ENCODE data around the gene DACH1.

DACH1 gene

DNA sequence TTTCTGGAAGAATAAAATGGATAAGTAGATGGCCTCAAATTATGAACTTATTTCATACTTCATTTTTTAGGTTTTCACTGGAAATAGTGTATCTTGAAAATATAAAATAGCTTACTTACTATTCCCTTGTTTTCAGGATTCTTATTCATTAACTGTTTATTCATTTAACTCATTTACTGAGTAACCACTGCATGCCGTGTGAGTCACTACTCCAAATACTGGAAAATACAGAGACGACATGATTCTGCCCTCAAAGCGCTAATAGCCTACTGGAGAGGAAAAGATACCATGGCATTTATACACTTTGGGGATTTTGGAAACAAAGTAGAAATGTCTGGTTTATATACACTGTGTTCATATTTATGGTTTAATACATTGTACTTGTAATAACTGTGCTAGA lies 270.9 kb downstream of the DACH1 start:
- no peaks in the 10 kb centered on the region for H3K4me1 ChIP-seq (ENCODE audit: control insufficient read depth, insufficient read depth, low read length)
- H3K4me2 ChIP-seq (ENCODE audit: low read length) = no peak overlapping the region
- no peaks in the 10 kb centered on the region for H3K9me3 ChIP-seq (replicated peaks; ENCODE audit: low read length)
- no peak overlapping the region for H3K4me3 ChIP-seq (ENCODE audit: low read length)
- no peaks in the 10 kb centered on the region for H3K27me3 ChIP-seq (ENCODE audit: control insufficient read depth, insufficient read depth, low read length)
- H3K36me3 ChIP-seq (ENCODE audit: insufficient read depth, low read length) = no peaks in the 10 kb centered on the region
- H3K9ac ChIP-seq (ENCODE audit: low read depth, low read length) = no peak overlapping the region

DNA sequence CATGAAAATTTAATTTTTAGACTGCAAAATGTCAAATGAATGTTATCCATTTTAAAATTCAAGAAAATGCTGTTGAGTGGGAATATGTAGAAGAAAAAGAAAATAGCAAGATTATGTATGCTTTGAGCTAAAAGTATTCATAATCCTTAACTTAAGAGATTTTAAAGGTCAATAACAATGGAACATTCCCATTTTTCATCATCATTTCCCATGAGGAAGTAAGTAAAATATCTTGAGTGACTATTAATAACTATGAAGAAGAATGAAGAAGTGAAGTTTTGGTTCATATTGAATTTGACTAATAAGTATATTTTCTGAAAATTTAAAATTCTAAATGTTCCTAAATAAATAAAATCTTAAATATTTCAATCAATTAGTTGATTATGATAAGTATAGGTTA lies 273.4 kb downstream of the DACH1 start:
- Histone ChIP-seq H3K4me1 (ENCODE audit: control insufficient read depth, insufficient read depth, low read length) (no peaks in the 10 kb centered on the region), H3K27me3 (ENCODE audit: control insufficient read depth, insufficient read depth, low read length) (no peaks in the 10 kb centered on the region), H3K9ac (ENCODE audit: low read depth, low read length) (no peak overlapping the region), H3K9me3 (replicated peaks; ENCODE audit: low read length) (no peaks in the 10 kb centered on the region), H3K36me3 (ENCODE audit: insufficient read depth, low read length) (no peaks in the 10 kb centered on the region), H3K4me2 (ENCODE audit: low read length) (no peak overlapping the region), H3K4me3 (ENCODE audit: low read length) (no peak overlapping the region)

DNA sequence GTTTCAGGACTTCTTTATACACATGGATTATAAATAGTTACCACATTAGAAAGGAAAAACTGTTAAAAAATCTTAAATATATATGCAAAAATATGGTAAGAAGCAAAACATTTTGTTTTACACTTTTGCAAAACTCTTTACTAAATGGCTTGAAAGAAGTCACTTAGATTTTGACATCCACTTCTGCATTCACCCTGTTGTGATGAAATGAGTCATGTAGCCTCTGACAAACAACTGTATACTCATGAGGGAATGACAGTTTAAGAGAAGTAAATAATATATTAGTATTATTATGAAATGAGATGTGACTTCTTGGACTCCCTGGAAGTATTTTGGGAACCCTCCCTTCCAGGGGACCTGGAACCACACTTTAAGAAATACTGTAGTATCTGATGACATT lies 275.6 kb downstream of the DACH1 start:
- Histone ChIP-seq H3K9ac (ENCODE audit: low read depth, low read length) (no peak overlapping the region), H3K4me3 (ENCODE audit: low read length) (no peak overlapping the region), H3K4me2 (ENCODE audit: low read length) (no peak overlapping the region), H3K27me3 (ENCODE audit: control insufficient read depth, insufficient read depth, low read length) (no peaks in the 10 kb centered on the region), H3K4me1 (ENCODE audit: control insufficient read depth, insufficient read depth, low read length) (no peaks in the 10 kb centered on the region), H3K36me3 (ENCODE audit: insufficient read depth, low read length) (no peaks in the 10 kb centered on the region), H3K9me3 (replicated peaks; ENCODE audit: low read length) (no peaks in the 10 kb centered on the region)

DNA sequence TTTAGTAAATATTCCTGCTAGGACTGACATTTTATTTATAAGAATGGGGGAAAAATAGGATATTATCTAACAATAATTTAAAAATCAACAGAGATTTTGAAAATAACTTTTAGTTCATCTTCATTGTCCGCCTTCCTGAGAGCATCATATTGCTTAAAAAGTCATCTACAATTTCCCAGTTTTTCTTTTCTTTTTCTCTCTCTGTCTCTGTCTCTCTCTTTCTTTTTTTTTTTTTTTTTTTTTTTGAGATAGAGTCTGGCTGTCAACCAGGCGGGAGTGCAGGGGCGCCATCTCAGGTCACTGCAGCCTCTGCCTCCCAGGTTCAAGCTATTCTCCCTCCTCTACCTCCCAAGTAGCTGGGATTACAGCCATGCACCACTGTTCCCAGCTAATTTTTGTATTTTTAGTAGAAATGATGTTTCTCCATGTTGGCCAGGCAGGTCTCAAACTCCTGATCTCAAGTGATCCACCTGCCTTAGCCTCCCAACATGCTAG lies 276.3 kb downstream of the DACH1 start:
- Histone ChIP-seq H3K4me1 (ENCODE audit: control insufficient read depth, insufficient read depth, low read length) (no peaks in the 10 kb centered on the region), H3K9me3 (replicated peaks; ENCODE audit: low read length) (no peaks in the 10 kb centered on the region), H3K9ac (ENCODE audit: low read depth, low read length) (no peak overlapping the region), H3K4me2 (ENCODE audit: low read length) (no peak overlapping the region), H3K27me3 (ENCODE audit: control insufficient read depth, insufficient read depth, low read length) (no peaks in the 10 kb centered on the region), H3K36me3 (ENCODE audit: insufficient read depth, low read length) (no peaks in the 10 kb centered on the region), H3K4me3 (ENCODE audit: low read length) (no peak overlapping the region)

DNA sequence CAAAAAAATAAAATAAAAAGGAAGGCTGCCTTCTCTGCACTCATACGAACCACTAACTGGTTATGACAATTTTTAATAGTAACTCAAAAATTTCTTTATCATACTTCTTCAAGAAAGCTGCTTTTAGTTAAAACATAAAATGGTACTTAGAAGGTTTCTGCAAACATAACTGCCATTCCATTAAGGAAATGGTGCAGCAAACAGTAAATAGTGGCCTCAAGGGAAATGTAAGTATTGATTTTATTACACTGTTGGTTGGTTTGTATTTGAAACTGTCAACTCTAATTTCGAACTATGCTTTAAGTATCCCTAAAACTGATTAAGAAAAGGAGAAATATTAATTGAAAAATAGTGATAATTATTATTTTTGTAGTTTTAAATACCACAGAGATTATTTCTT lies 278.0 kb downstream of the DACH1 start:
- H3K4me1 ChIP-seq (ENCODE audit: control insufficient read depth, insufficient read depth, low read length) = no peaks in the 10 kb centered on the region
- no peak overlapping the region for H3K9ac ChIP-seq (ENCODE audit: low read depth, low read length)
- no peaks in the 10 kb centered on the region for H3K27me3 ChIP-seq (ENCODE audit: control insufficient read depth, insufficient read depth, low read length)
- no peak overlapping the region for H3K4me3 ChIP-seq (ENCODE audit: low read length)
- H3K9me3 ChIP-seq (replicated peaks; ENCODE audit: low read length) = no peaks in the 10 kb centered on the region
- H3K36me3 ChIP-seq (ENCODE audit: insufficient read depth, low read length) = no peaks in the 10 kb centered on the region
- no peak overlapping the region for H3K4me2 ChIP-seq (ENCODE audit: low read length)

DNA sequence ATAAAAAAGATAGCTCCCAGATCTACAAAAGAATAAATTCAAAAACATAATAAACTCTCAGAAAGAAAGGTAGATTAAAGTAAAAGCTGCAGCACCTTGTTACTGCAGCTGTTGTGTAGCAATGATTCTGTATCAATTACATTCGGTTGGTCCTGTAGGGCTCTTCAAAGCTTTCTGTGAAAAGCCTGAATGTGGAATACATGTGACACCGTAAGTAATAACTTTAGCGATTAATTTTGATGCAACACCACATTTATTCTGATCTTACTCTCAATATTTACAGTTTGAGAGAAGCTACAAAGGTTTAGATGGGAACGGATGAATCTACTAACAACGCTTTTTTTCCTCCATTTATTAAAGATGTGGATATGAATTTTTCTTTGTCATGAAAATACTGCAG lies 279.2 kb downstream of the DACH1 start:
- Histone ChIP-seq H3K4me3 (ENCODE audit: low read length) (no peak overlapping the region), H3K9me3 (replicated peaks; ENCODE audit: low read length) (no peaks in the 10 kb centered on the region), H3K36me3 (ENCODE audit: insufficient read depth, low read length) (no peaks in the 10 kb centered on the region), H3K27me3 (ENCODE audit: control insufficient read depth, insufficient read depth, low read length) (no peaks in the 10 kb centered on the region), H3K4me2 (ENCODE audit: low read length) (peak overlapping the region; percentile 5), H3K4me1 (ENCODE audit: control insufficient read depth, insufficient read depth, low read length) (no peaks in the 10 kb centered on the region), H3K9ac (ENCODE audit: low read depth, low read length) (no peak overlapping the region)

DNA sequence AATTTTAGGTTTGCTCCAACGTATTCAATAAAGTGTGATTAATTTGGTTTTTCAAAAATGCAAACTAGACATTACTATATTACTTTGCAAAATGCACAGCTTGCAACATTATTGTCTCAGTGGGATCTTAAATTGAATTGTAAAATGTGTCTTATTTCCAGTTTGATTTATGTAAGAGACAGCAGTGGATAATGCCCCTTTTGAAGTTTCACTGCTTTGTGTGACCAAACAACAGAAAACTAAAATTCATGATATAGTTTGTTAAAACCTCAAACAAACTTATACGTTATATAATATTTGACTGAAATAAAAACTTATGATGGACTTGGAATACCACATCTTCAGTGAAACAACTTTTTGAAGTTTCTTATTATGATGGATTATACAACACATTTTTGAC lies 279.8 kb downstream of the DACH1 start:
- Histone ChIP-seq H3K9ac (ENCODE audit: low read depth, low read length) (no peak overlapping the region), H3K4me2 (ENCODE audit: low read length) (no peak overlapping the region), H3K9me3 (replicated peaks; ENCODE audit: low read length) (no peaks in the 10 kb centered on the region), H3K36me3 (ENCODE audit: insufficient read depth, low read length) (no peaks in the 10 kb centered on the region), H3K4me1 (ENCODE audit: control insufficient read depth, insufficient read depth, low read length) (no peaks in the 10 kb centered on the region), H3K4me3 (ENCODE audit: low read length) (no peak overlapping the region), H3K27me3 (ENCODE audit: control insufficient read depth, insufficient read depth, low read length) (no peaks in the 10 kb centered on the region)

DNA sequence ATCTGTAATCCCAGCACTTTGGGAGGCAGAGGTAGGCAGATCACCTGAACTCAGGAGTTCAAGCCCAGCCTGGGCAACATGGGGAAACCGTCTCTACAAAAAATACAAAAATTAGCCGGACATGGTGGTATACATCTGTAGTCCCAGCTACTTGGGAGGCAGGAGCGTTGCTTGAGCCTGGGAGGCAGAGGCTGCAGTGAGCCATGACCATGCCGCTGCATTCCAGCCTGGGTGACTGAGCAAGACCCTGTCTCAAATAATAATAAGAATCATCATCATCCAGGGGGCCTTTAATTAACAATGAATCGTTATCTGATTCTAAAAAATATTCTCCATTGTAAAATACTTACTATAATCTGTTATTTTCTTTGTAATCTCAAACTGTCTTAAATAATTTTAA lies 283.4 kb downstream of the DACH1 start:
- Histone ChIP-seq H3K4me3 (ENCODE audit: low read length) (no peak overlapping the region), H3K36me3 (ENCODE audit: insufficient read depth, low read length) (no peaks in the 10 kb centered on the region), H3K4me2 (ENCODE audit: low read length) (no peak overlapping the region)

DNA sequence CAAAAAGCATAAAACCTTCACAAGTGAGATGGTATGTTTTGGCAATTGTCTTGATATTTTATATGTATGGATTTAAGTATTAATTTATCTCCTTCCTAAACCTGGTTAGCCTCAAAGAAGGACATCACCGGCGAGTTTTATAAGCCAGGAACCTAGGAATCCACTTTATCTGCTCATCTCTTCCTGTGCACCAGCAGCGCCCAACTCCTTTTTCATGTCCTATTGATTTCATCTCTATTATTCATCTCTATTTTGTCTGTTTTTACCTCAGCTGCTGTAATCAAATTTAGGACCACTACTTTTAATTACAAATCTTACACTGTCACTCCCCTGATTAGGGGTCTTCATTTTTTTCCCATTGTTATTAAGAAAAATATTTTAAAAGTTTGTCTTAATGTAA lies 286.4 kb downstream of the DACH1 start:
- no peak overlapping the region for H3K9ac ChIP-seq (ENCODE audit: low read depth, low read length)
- no peaks in the 10 kb centered on the region for H3K9me3 ChIP-seq (replicated peaks; ENCODE audit: low read length)
- no peaks in the 10 kb centered on the region for H3K27me3 ChIP-seq (ENCODE audit: control insufficient read depth, insufficient read depth, low read length)
- H3K36me3 ChIP-seq (ENCODE audit: insufficient read depth, low read length) = no peaks in the 10 kb centered on the region
- H3K4me2 ChIP-seq (ENCODE audit: low read length) = no peak overlapping the region
- no peaks in the 10 kb centered on the region for H3K4me1 ChIP-seq (ENCODE audit: control insufficient read depth, insufficient read depth, low read length)
- H3K4me3 ChIP-seq (ENCODE audit: low read length) = no peak overlapping the region

More for the DNA sequence above, 283.4 kb downstream of the DACH1 start:
- Histone ChIP-seq H3K4me1 (ENCODE audit: control insufficient read depth, insufficient read depth, low read length) (no peaks in the 10 kb centered on the region), H3K9me3 (replicated peaks; ENCODE audit: low read length) (no peaks in the 10 kb centered on the region), H3K27me3 (ENCODE audit: control insufficient read depth, insufficient read depth, low read length) (no peaks in the 10 kb centered on the region), H3K9ac (ENCODE audit: low read depth, low read length) (no peak overlapping the region)

DNA sequence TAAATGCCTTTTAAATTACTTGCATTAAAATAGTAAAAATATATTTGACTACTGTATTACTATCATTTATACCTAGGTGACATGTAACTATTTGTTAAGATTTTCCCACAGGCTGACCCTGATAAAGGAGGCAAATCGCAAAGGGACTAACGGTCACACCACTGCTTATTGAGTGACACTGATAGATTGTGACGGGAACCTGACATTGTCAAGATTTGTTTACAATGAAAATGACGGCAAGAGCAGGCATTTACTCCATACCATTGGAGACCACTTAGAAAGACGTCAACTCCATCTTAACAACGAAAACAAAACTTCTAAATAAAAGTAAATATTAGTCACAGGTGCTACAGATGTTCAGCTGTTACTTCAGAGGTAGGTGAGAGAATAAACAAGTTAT lies 289.0 kb downstream of the DACH1 start:
- Histone ChIP-seq H3K4me3 (ENCODE audit: low read length) (no peak overlapping the region), H3K27me3 (ENCODE audit: control insufficient read depth, insufficient read depth, low read length) (no peaks in the 10 kb centered on the region), H3K4me2 (ENCODE audit: low read length) (no peak overlapping the region), H3K4me1 (ENCODE audit: control insufficient read depth, insufficient read depth, low read length) (no peaks in the 10 kb centered on the region), H3K9me3 (replicated peaks; ENCODE audit: low read length) (no peaks in the 10 kb centered on the region), H3K9ac (ENCODE audit: low read depth, low read length) (no peak overlapping the region), H3K36me3 (ENCODE audit: insufficient read depth, low read length) (no peaks in the 10 kb centered on the region)

DNA sequence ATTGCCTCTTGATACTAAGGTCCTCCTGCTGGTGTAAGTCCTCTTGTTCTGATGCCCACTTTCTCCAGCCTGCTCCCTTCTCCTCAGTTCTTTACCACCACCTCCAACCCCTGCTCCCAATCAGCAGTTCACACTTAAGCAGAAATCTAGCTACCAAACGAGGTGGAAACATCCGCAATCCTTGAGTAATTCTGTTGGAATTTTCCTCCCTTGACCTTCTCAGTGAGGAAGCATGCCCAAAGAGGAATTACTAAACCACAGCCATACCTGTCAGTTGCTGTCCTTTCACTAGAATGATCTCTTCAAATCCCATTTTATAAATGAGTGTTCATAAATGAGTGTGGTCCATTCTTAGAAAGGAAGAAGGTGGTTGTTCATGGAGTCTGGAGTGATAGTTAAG lies 289.9 kb downstream of the DACH1 start:
- Histone ChIP-seq H3K4me2 (ENCODE audit: low read length) (no peak overlapping the region), H3K36me3 (ENCODE audit: insufficient read depth, low read length) (no peaks in the 10 kb centered on the region), H3K4me3 (ENCODE audit: low read length) (no peak overlapping the region), H3K9ac (ENCODE audit: low read depth, low read length) (no peak overlapping the region), H3K4me1 (ENCODE audit: control insufficient read depth, insufficient read depth, low read length) (no peaks in the 10 kb centered on the region), H3K27me3 (ENCODE audit: control insufficient read depth, insufficient read depth, low read length) (no peaks in the 10 kb centered on the region), H3K9me3 (replicated peaks; ENCODE audit: low read length) (no peaks in the 10 kb centered on the region)

DNA sequence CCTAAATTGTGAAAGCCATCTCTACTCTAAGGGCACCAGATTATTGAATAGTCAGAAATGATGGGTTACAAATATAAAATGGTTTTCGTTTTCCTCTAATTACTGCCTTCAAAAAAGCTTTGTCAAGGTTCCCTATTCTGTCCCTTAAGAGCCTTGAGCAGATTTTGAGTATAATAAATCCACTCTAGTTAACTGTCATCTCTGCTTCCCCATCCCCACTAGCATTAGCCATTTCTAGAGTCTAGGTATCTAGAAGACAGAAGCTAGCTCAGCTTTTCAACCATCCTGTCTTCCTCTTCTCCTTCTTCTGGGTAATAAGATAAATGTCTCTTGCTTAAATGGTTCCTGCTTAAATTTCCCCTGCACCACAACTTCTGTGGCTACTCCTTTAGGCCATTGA lies 290.4 kb downstream of the DACH1 start:
- no peak overlapping the region for H3K4me3 ChIP-seq (ENCODE audit: low read length)
- H3K9ac ChIP-seq (ENCODE audit: low read depth, low read length) = no peak overlapping the region
- H3K4me1 ChIP-seq (ENCODE audit: control insufficient read depth, insufficient read depth, low read length) = no peaks in the 10 kb centered on the region
- no peaks in the 10 kb centered on the region for H3K27me3 ChIP-seq (ENCODE audit: control insufficient read depth, insufficient read depth, low read length)
- H3K4me2 ChIP-seq (ENCODE audit: low read length) = no peak overlapping the region
- H3K9me3 ChIP-seq (replicated peaks; ENCODE audit: low read length) = no peaks in the 10 kb centered on the region
- H3K36me3 ChIP-seq (ENCODE audit: insufficient read depth, low read length) = no peaks in the 10 kb centered on the region

Data from skeletal muscle satellite cell (primary cell).